ENCODE results near the gene MS4A6E. TPM values are rescaled to one million over a fixed set of nuclear protein-coding genes. Genes with fewer than 3 reads are reported as not detected.

MS4A6E gene
- total and polyA plus RNA-seq, 2 experiments from 2014 or later, result not detected

DNA sequence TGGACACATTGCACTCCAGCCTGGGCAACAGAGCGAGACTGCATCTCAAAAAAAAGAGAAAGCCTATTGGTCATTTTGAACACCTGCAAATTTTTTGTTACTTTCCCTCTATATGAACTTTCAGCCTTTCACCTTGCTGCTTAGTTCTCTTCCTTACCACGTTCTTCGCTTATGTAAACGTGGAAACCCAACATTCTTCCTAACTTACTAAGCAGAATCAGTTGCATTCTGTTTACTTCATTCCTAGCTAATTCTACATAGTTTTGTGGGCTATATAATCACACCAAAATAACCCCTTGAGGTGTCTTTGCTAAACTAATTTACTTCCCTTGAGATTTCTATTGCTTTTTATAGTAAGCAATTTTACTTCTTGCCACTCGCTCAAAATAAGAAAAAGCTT lies 23.4 kb upstream of the MS4A6E start:
- Histone ChIP-seq H3K4me2 (no peak overlapping the region), H2AFZ (no peak overlapping the region), H3K9me2 (ENCODE audit: insufficient read depth) (peaks cover 6% of the 10 kb centered on the region; the same call in 1 of the 2 replicates), H3K79me2 (replicated peaks; ENCODE audit: insufficient read depth) (no peaks in the 10 kb centered on the region), H4K20me1 (replicated peaks; ENCODE audit: insufficient read depth) (no peaks in the 10 kb centered on the region), H3K27me3 (ENCODE audit: insufficient read depth) (no peaks in the 10 kb centered on the region), H3K4me1 (ENCODE audit: insufficient read depth) (no peaks in the 10 kb centered on the region), H3F3A (replicated peaks; ENCODE audit: low read depth) (no peaks in the 10 kb centered on the region), H3K36me3 (ENCODE audit: insufficient read depth) (no peaks in the 10 kb centered on the region), H3K4me3 (no peak overlapping the region), H3K27ac (ENCODE audit: low read depth) (no peak overlapping the region)
- ATAC-seq (no peak), DNase-seq (ENCODE audit: low spot score) (no peak)
- no peaks in the 10 kb centered on the region for H3K36me3 Mint-ChIP-seq (ENCODE audit: low read depth)
- H3K27me3 Mint-ChIP-seq (ENCODE audit: insufficient read depth, low read depth, poor library complexity), result no peaks in the 10 kb centered on the region
- H3K27ac Mint-ChIP-seq, result no peak overlapping the region
- H3K4me1 Mint-ChIP-seq, result peaks cover 5% of the 10 kb centered on the region; the same call in 2 of the 3 replicates
- H3K4me3 Mint-ChIP-seq, result no peak overlapping the region
- TF ChIP-seq, protein P1, sequence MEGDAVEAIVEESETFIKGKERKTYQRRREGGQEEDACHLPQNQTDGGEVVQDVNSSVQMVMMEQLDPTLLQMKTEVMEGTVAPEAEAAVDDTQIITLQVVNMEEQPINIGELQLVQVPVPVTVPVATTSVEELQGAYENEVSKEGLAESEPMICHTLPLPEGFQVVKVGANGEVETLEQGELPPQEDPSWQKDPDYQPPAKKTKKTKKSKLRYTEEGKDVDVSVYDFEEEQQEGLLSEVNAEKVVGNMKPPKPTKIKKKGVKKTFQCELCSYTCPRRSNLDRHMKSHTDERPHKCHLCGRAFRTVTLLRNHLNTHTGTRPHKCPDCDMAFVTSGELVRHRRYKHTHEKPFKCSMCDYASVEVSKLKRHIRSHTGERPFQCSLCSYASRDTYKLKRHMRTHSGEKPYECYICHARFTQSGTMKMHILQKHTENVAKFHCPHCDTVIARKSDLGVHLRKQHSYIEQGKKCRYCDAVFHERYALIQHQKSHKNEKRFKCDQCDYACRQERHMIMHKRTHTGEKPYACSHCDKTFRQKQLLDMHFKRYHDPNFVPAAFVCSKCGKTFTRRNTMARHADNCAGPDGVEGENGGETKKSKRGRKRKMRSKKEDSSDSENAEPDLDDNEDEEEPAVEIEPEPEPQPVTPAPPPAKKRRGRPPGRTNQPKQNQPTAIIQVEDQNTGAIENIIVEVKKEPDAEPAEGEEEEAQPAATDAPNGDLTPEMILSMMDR (conservative IDR thresholded peaks at IDR 0.05; ENCODE audit: low read depth in 2 of 2), result no peak
- TF ChIP-seq NANOG (IDR thresholded peaks at IDR 0.05; ENCODE audit: borderline replicate concordance) (no peak), ZNF114 (CRISPR knock-in tag; IDR thresholded peaks at IDR 0.05) (no peak), EZH2 (IDR thresholded peaks at IDR 0.05; ENCODE audit: low read depth, unreplicated experiment) (no peak), POLR2AphosphoS5 (IDR thresholded peaks at IDR 0.05; ENCODE audit: low read depth) (no peak), STAT1 (IDR thresholded peaks at IDR 0.05; ENCODE audit: unreplicated experiment) (no peak), ETS1 (IDR thresholded peaks at IDR 0.05) (no peak), JUNB (IDR thresholded peaks at IDR 0.05; ENCODE audit: unreplicated experiment) (no peak), CREB1 (CRISPR knock-in tag; IDR thresholded peaks at IDR 0.05; ENCODE audit: low read depth) (no peak), EZH2phosphoT487 (IDR thresholded peaks at IDR 0.05; ENCODE audit: unreplicated experiment) (no peak), ZNF331 (CRISPR knock-in tag; IDR thresholded peaks at IDR 0.05; ENCODE audit: low read depth) (no peak)
- TF ChIP-seq, protein P2, sequence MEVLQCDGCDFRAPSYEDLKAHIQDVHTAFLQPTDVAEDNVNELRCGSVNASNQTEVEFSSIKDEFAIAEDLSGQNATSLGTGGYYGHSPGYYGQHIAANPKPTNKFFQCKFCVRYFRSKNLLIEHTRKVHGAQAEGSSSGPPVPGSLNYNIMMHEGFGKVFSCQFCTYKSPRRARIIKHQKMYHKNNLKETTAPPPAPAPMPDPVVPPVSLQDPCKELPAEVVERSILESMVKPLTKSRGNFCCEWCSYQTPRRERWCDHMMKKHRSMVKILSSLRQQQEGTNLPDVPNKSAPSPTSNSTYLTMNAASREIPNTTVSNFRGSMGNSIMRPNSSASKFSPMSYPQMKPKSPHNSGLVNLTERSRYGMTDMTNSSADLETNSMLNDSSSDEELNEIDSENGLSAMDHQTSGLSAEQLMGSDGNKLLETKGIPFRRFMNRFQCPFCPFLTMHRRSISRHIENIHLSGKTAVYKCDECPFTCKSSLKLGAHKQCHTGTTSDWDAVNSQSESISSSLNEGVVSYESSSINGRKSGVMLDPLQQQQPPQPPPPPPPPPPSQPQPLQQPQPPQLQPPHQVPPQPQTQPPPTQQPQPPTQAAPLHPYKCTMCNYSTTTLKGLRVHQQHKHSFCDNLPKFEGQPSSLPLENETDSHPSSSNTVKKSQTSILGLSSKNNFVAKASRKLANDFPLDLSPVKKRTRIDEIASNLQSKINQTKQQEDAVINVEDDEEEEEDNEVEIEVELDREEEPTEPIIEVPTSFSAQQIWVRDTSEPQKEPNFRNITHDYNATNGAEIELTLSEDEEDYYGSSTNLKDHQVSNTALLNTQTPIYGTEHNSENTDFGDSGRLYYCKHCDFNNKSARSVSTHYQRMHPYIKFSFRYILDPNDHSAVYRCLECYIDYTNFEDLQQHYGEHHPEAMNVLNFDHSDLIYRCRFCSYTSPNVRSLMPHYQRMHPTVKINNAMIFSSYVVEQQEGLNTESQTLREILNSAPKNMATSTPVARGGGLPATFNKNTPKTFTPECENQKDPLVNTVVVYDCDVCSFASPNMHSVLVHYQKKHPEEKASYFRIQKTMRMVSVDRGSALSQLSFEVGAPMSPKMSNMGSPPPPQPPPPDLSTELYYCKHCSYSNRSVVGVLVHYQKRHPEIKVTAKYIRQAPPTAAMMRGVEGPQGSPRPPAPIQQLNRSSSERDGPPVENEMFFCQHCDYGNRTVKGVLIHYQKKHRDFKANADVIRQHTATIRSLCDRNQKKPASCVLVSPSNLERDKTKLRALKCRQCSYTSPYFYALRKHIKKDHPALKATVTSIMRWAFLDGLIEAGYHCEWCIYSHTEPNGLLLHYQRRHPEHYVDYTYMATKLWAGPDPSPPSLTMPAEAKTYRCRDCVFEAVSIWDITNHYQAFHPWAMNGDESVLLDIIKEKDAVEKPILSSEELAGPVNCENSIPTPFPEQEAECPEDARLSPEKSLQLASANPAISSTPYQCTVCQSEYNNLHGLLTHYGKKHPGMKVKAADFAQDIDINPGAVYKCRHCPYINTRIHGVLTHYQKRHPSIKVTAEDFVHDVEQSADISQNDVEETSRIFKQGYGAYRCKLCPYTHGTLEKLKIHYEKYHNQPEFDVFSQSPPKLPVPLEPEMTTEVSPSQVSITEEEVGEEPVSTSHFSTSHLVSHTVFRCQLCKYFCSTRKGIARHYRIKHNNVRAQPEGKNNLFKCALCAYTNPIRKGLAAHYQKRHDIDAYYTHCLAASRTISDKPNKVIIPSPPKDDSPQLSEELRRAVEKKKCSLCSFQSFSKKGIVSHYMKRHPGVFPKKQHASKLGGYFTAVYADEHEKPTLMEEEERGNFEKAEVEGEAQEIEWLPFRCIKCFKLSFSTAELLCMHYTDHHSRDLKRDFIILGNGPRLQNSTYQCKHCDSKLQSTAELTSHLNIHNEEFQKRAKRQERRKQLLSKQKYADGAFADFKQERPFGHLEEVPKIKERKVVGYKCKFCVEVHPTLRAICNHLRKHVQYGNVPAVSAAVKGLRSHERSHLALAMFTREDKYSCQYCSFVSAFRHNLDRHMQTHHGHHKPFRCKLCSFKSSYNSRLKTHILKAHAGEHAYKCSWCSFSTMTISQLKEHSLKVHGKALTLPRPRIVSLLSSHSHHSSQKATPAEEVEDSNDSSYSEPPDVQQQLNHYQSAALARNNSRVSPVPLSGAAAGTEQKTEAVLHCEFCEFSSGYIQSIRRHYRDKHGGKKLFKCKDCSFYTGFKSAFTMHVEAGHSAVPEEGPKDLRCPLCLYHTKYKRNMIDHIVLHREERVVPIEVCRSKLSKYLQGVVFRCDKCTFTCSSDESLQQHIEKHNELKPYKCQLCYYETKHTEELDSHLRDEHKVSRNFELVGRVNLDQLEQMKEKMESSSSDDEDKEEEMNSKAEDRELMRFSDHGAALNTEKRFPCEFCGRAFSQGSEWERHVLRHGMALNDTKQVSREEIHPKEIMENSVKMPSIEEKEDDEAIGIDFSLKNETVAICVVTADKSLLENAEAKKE (CRISPR knock-in tag; IDR thresholded peaks at IDR 0.05), result no peak
- TF ChIP-seq, protein P3, sequence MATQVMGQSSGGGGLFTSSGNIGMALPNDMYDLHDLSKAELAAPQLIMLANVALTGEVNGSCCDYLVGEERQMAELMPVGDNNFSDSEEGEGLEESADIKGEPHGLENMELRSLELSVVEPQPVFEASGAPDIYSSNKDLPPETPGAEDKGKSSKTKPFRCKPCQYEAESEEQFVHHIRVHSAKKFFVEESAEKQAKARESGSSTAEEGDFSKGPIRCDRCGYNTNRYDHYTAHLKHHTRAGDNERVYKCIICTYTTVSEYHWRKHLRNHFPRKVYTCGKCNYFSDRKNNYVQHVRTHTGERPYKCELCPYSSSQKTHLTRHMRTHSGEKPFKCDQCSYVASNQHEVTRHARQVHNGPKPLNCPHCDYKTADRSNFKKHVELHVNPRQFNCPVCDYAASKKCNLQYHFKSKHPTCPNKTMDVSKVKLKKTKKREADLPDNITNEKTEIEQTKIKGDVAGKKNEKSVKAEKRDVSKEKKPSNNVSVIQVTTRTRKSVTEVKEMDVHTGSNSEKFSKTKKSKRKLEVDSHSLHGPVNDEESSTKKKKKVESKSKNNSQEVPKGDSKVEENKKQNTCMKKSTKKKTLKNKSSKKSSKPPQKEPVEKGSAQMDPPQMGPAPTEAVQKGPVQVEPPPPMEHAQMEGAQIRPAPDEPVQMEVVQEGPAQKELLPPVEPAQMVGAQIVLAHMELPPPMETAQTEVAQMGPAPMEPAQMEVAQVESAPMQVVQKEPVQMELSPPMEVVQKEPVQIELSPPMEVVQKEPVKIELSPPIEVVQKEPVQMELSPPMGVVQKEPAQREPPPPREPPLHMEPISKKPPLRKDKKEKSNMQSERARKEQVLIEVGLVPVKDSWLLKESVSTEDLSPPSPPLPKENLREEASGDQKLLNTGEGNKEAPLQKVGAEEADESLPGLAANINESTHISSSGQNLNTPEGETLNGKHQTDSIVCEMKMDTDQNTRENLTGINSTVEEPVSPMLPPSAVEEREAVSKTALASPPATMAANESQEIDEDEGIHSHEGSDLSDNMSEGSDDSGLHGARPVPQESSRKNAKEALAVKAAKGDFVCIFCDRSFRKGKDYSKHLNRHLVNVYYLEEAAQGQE (IDR thresholded peaks at IDR 0.05; ENCODE audit: unreplicated experiment), result no peak
- no peaks in the 10 kb centered on the region for H3K9me3 Mint-ChIP-seq

Data from GM23338 (cell line).